Astrocyte (in vitro differentiated cells and primary cell): Measurements from ENCODE around the gene ROR1.

Source experiments
- EZH2 ChIP-seq: IDR thresholded peaks from 2 replicates; pipeline ENCODE4 v1.6.1; 2012; ENCODE audit warnings: mild to moderate bottlenecking, low read length, inconsistent platforms; ENCODE audit not compliant: insufficient read depth
- TF ChIP-seq, protein P1 (sequence below): IDR thresholded peaks from 2 replicates; pipeline ENCODE4 v1.5.1; 2011; ENCODE audit warnings: low read depth, mild to moderate bottlenecking, inconsistent platforms, low read length, moderate library complexity; ENCODE audit not compliant: insufficient read depth

DNA sequence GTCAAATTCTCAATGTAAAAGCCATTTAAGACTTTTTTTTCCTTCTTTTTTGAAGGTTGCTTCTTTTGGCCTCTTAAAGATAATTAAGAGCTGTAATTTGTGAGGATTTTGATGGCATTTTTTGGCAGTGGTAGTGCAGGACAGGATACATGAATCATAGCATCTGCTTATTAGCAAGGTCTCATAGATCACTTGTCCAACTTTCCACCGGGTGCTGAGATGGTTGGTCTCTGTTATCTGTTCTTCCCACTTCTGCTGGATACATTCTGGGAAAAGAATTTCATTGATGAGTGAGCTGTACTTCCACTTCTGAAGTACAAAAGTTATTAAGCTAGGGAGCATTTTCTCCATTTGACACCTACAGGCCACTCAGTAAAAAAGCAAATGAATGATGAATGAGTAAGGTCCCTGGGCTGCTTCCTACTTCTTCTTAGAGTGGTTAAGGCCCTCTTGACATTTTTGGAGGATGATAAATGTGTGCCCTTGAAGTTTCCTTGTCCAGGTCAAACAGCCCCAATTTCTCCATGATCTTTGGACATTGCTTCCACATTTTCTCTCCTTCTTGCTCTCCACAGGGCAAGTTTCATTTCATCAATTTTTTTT is 100.6 kb downstream of the ROR1 start:
- TF ChIP-seq, protein P1, sequence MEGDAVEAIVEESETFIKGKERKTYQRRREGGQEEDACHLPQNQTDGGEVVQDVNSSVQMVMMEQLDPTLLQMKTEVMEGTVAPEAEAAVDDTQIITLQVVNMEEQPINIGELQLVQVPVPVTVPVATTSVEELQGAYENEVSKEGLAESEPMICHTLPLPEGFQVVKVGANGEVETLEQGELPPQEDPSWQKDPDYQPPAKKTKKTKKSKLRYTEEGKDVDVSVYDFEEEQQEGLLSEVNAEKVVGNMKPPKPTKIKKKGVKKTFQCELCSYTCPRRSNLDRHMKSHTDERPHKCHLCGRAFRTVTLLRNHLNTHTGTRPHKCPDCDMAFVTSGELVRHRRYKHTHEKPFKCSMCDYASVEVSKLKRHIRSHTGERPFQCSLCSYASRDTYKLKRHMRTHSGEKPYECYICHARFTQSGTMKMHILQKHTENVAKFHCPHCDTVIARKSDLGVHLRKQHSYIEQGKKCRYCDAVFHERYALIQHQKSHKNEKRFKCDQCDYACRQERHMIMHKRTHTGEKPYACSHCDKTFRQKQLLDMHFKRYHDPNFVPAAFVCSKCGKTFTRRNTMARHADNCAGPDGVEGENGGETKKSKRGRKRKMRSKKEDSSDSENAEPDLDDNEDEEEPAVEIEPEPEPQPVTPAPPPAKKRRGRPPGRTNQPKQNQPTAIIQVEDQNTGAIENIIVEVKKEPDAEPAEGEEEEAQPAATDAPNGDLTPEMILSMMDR, result no peak
- TF ChIP-seq EZH2, result no peak
